ENCODE measurements around the gene DIP2A.
"Not testable (repeated sequence)": the region's sequence is repeated elsewhere in the genome, so short reads cannot be mapped to it uniquely, and the experiment has no call there.

Gene DIP2A

DNA sequence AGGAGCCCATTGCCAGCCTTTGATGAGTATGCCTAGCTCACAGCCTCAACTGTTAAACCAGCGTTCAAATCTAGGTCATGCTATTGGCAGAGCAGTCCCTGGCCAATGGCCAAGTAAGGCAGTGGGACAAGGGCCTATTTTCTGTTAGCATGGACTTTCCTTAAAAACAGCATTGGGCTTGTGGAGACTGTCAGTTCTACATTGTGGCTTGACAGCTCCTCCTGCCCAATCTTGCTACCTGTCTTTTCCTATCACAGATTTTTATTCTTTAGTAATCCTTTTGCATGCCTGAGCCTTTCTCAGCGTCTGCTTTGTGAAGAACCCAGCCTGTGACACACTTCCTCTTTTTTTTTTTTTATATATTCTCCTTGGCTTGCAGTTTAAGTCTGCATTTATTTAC is 56.4 kb downstream of the DIP2A start:
- no peaks in the 10 kb centered on the region for H3K27me3 ChIP-seq (ENCODE audit: control insufficient read depth in 5 of 5, insufficient read depth in 4 of 5, low read length in 5 of 5)
- H3K4me3 ChIP-seq (ENCODE audit: low read depth in 1 of 5, low read length in 5 of 5) = no peak overlapping the region
- peaks cover 4 to 31% (median 22%) of the 10 kb centered on the region in 5 donors for H3K4me1 ChIP-seq (ENCODE audit: control insufficient read depth in 5 of 5, insufficient read depth in 5 of 5, low read length in 5 of 5)
- H3K9me3 ChIP-seq (ENCODE audit: control insufficient read depth in 5 of 5, low read length in 5 of 5) = no peaks in the 10 kb centered on the region
- peak overlapping the region in 2 of 5 donors; percentile 2 to 49 for H3K9ac ChIP-seq (ENCODE audit: low read length in 5 of 5)
- peak overlapping the region; percentile 32 for H3K27ac ChIP-seq (ENCODE audit: low read depth, low read length)
- H3K36me3 ChIP-seq (ENCODE audit: control insufficient read depth in 5 of 5, insufficient read depth in 5 of 5, low read length in 5 of 5) = peaks cover 8 to 31% (median 23%) of the 10 kb centered on the region in 5 donors

DNA sequence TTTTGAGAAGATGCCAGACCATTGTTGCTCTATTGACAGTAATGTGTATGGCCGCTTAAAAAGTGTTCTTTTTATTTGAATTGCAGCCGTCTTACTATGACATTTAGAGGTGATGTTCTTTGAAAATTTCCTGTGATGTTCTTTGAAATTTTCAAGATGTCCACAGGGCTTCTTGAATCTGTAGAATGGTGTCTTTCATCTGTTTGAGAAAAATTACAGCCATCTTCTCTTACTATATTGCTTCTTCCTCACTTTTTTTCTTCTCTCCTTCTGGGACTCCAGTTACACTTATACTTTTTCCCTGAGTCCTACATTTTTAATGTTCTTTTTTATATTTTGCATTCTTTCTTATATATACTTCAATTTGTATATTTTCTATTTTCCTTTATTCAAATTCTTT is 57.4 kb downstream of the DIP2A start:
- Histone ChIP-seq H3K9ac (ENCODE audit: low read length in 5 of 5) (no peak overlapping the region), H3K9me3 (ENCODE audit: control insufficient read depth in 5 of 5, low read length in 5 of 5) (no peaks in the 10 kb centered on the region), H3K36me3 (ENCODE audit: control insufficient read depth in 5 of 5, insufficient read depth in 5 of 5, low read length in 5 of 5) (peaks cover 8 to 24% (median 17%) of the 10 kb centered on the region in 5 donors), H3K27ac (ENCODE audit: low read depth, low read length) (no peak overlapping the region), H3K27me3 (ENCODE audit: control insufficient read depth in 5 of 5, insufficient read depth in 4 of 5, low read length in 5 of 5) (no peaks in the 10 kb centered on the region), H3K4me1 (ENCODE audit: control insufficient read depth in 5 of 5, insufficient read depth in 5 of 5, low read length in 5 of 5) (peaks cover 4 to 31% (median 22%) of the 10 kb centered on the region in 5 donors), H3K4me3 (ENCODE audit: low read depth in 1 of 5, low read length in 5 of 5) (no peak overlapping the region)

DNA sequence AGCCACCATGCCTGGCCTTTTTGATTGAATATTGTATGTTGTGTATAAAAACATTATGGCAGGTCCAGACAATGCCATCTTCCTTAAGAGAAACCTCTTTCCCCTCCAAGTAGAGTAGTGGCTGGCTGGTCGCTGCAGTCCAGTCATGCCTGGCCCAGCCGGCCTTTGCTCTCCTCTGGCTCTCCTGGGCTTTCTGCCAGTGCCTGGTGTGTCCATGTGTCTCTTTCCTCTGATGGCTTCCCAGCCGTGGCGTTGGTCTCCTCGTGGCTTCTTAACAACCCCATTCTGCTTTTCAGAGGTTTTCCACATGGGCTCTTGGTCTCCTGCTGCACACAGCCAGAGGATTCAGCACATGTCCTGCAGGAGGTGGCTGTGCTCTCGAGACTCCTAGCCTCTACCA is 58.7 kb downstream of the DIP2A start:
- H3K27me3 ChIP-seq (ENCODE audit: control insufficient read depth in 5 of 5, insufficient read depth in 4 of 5, low read length in 5 of 5) = no peaks in the 10 kb centered on the region
- H3K36me3 ChIP-seq (ENCODE audit: control insufficient read depth in 5 of 5, insufficient read depth in 5 of 5, low read length in 5 of 5) = peaks cover under 1 to 15% (median 5%) of the 10 kb centered on the region in 5 donors
- no peak overlapping the region for H3K9ac ChIP-seq (ENCODE audit: low read length in 5 of 5)
- no peak overlapping the region for H3K4me3 ChIP-seq (ENCODE audit: low read depth in 1 of 5, low read length in 5 of 5)
- H3K27ac ChIP-seq (ENCODE audit: low read depth, low read length) = no peak overlapping the region
- peaks cover 4 to 31% (median 22%) of the 10 kb centered on the region in 5 donors for H3K4me1 ChIP-seq (ENCODE audit: control insufficient read depth in 5 of 5, insufficient read depth in 5 of 5, low read length in 5 of 5)
- H3K9me3 ChIP-seq (ENCODE audit: control insufficient read depth in 5 of 5, low read length in 5 of 5) = no peaks in the 10 kb centered on the region

DNA sequence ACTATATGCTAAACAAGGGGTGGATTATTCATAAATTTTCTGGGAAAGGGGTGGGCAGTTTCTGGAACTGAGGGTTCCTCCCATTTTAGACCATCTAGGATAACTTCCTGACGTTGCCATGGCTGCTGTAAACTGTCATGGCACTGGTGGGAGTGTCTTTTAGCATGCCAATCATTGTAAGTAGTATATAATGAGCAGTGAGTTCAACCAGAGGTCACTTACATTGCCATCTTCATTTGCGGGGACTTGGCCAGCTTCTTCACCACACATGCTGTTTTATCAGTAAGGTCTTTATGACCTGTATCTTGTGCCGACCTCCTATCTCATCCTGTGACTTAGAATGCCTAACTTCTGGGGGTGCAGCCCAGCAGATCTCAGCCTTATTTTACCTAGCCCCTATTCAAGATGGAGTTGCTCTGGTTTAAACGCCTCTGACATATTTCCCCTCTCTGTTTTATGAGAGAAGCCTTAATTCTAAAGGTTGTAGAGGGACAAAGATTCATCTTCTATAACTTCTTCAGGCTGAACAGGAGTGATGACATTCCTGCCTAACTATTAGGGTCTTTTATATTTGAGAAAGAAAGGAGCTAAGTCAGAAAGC is 60.4 kb downstream of the DIP2A start:
- Histone ChIP-seq H3K27me3 (ENCODE audit: control insufficient read depth in 5 of 5, insufficient read depth in 4 of 5, low read length in 5 of 5) (no peaks in the 10 kb centered on the region), H3K9ac (ENCODE audit: low read length in 5 of 5) (no peak overlapping the region), H3K36me3 (ENCODE audit: control insufficient read depth in 5 of 5, insufficient read depth in 5 of 5, low read length in 5 of 5) (peaks cover 0 to 16% (median 5%) of the 10 kb centered on the region in 5 donors), H3K4me3 (ENCODE audit: low read depth in 1 of 5, low read length in 5 of 5) (no peak overlapping the region), H3K4me1 (ENCODE audit: control insufficient read depth in 5 of 5, insufficient read depth in 5 of 5, low read length in 5 of 5) (peaks cover 4 to 31% (median 22%) of the 10 kb centered on the region in 5 donors), H3K27ac (ENCODE audit: low read depth, low read length) (no peak overlapping the region), H3K9me3 (ENCODE audit: control insufficient read depth in 5 of 5, low read length in 5 of 5) (no peaks in the 10 kb centered on the region)

DNA sequence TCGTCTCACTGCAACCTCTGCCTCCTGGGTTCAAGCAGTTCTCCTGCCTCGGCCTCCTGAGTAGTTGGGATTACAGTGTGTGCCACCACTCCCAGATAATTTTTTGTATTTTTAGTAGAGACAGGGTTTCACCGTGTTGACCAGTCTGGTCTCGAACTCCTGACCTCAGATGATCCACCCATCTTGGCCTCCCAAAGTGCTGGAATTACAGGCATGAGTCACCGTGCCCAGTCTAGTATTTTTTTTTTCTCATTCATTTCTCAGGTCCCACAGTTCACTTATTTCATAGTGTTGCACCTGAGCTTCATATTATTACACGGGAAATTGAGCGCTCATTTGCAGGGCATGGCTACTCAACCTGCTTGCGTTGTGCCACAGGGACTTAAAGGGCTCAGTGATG is 68.7 kb downstream of the DIP2A start:
- peaks cover 0 to 36% (median 20%) of the 10 kb centered on the region in 5 donors for H3K36me3 ChIP-seq (ENCODE audit: control insufficient read depth in 5 of 5, insufficient read depth in 5 of 5, low read length in 5 of 5)
- H3K27me3 ChIP-seq (ENCODE audit: control insufficient read depth in 5 of 5, insufficient read depth in 4 of 5, low read length in 5 of 5); H3K9me3 ChIP-seq (ENCODE audit: control insufficient read depth in 5 of 5, low read length in 5 of 5); H3K27ac ChIP-seq (ENCODE audit: low read depth, low read length); H3K4me1 ChIP-seq (ENCODE audit: control insufficient read depth in 5 of 5, insufficient read depth in 5 of 5, low read length in 5 of 5); H3K4me3 ChIP-seq (ENCODE audit: low read depth in 1 of 5, low read length in 5 of 5); H3K9ac ChIP-seq (ENCODE audit: low read length in 5 of 5): not testable (repeated sequence)

DNA sequence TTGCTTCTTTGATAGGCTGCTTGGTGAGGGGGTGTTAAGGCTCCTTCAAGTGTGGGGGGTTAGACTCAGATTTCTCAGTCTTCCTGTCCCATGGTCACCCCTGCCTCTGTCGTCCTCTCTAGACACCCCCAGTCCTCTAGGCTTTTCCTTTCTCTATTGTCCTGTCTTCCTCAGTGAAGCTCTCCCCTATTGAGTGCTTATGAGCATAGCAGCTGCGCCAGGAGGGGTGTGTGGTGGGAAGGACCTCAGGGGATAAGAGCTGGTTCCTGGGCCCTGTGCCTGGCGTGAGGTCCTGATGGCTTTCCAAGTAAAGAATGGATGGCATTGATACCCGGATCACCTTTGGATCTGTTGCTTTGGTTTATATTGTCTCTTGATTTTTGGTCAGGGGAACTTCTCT is 69.1 kb downstream of the DIP2A start:
- Histone ChIP-seq H3K27me3 (ENCODE audit: control insufficient read depth in 5 of 5, insufficient read depth in 4 of 5, low read length in 5 of 5) (no peaks in the 10 kb centered on the region), H3K9me3 (ENCODE audit: control insufficient read depth in 5 of 5, low read length in 5 of 5) (no peaks in the 10 kb centered on the region), H3K9ac (ENCODE audit: low read length in 5 of 5) (no peak overlapping the region), H3K27ac (ENCODE audit: low read depth, low read length) (no peak overlapping the region), H3K36me3 (ENCODE audit: control insufficient read depth in 5 of 5, insufficient read depth in 5 of 5, low read length in 5 of 5) (peaks cover 2 to 38% (median 20%) of the 10 kb centered on the region in 5 donors), H3K4me3 (ENCODE audit: low read depth in 1 of 5, low read length in 5 of 5) (no peak overlapping the region), H3K4me1 (ENCODE audit: control insufficient read depth in 5 of 5, insufficient read depth in 5 of 5, low read length in 5 of 5) (peaks cover 0 to 4% (median 0%) of the 10 kb centered on the region in 5 donors)

DNA sequence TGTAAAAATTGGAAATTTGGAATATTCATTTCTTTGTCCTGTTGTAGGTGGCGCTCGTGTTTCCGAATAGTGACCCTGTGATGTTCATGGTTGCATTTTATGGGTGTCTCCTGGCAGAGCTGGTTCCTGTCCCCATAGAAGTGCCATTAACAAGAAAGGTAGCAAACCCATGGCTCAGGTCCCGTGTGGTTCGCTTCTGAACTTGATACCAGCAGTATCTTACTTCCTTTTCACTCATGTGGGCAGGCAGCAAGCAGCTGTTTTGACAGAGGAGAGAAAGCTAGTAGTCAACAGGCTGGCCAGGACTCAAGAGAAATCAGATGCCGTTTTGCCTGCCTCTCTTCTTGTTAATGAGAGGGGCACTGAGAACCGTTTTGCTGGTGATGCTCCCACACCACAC is 73.4 kb downstream of the DIP2A start:
- H3K9ac ChIP-seq (ENCODE audit: low read length in 5 of 5) = no peak overlapping the region
- H3K4me3 ChIP-seq (ENCODE audit: low read depth in 1 of 5, low read length in 5 of 5) = no peak overlapping the region
- H3K9me3 ChIP-seq (ENCODE audit: control insufficient read depth in 5 of 5, low read length in 5 of 5) = no peaks in the 10 kb centered on the region
- H3K27me3 ChIP-seq (ENCODE audit: control insufficient read depth in 5 of 5, insufficient read depth in 4 of 5, low read length in 5 of 5) = no peaks in the 10 kb centered on the region
- H3K27ac ChIP-seq (ENCODE audit: low read depth, low read length) = no peak overlapping the region
- H3K4me1 ChIP-seq (ENCODE audit: control insufficient read depth in 5 of 5, insufficient read depth in 5 of 5, low read length in 5 of 5) = no peaks in the 10 kb centered on the region
- peaks cover 2 to 63% (median 45%) of the 10 kb centered on the region in 5 donors for H3K36me3 ChIP-seq (ENCODE audit: control insufficient read depth in 5 of 5, insufficient read depth in 5 of 5, low read length in 5 of 5)

DNA sequence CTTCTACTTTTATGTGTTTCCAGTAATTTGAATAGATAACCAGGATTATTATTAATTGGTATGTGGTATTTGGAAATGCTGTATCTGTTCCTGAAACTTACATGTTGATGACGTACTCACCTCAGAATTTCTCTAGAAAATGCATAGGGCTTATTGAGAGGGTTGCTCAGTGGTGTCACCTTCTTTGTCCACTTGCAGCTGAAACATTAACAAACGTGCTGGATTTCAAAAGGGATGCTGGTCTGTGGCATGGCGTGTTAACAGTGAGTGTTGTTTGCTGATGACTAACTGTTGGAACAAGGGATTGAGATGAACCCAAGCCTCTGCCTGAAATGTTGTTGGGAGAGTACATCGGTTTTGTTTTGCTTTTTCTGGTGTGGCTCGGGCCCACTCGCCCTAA is 78.3 kb downstream of the DIP2A start:
- peaks cover 2 to 87% (median 77%) of the 10 kb centered on the region in 5 donors for H3K36me3 ChIP-seq (ENCODE audit: control insufficient read depth in 5 of 5, insufficient read depth in 5 of 5, low read length in 5 of 5)
- H3K27ac ChIP-seq (ENCODE audit: low read depth, low read length) = no peak overlapping the region
- H3K9me3 ChIP-seq (ENCODE audit: control insufficient read depth in 5 of 5, low read length in 5 of 5) = no peaks in the 10 kb centered on the region
- no peak overlapping the region for H3K9ac ChIP-seq (ENCODE audit: low read length in 5 of 5)
- no peaks in the 10 kb centered on the region for H3K4me1 ChIP-seq (ENCODE audit: control insufficient read depth in 5 of 5, insufficient read depth in 5 of 5, low read length in 5 of 5)
- H3K27me3 ChIP-seq (ENCODE audit: control insufficient read depth in 5 of 5, insufficient read depth in 4 of 5, low read length in 5 of 5) = no peaks in the 10 kb centered on the region
- no peak overlapping the region for H3K4me3 ChIP-seq (ENCODE audit: low read depth in 1 of 5, low read length in 5 of 5)

DNA sequence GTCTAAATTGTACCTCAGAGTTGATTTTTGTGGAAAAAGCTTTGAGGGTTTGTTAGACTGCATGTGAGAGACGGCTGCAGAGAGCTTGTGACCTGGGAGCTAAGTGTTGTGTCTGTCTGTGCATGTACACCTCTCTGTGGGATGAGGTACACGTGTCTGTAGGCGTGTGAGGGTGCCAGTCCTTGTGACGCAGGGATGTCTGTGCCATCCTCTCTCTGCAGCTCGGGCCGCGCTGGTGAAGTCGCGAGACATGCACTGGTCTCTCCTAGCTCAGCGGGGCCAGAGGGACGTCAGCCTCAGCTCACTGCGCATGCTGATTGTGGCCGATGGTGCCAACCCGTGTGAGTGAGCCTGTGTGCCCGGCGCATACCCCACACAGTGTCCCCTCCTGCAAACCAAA is 79.6 kb downstream of the DIP2A start:
- Histone ChIP-seq H3K4me3 (ENCODE audit: low read depth in 1 of 5, low read length in 5 of 5) (no peak overlapping the region), H3K27ac (ENCODE audit: low read depth, low read length) (no peak overlapping the region), H3K4me1 (ENCODE audit: control insufficient read depth in 5 of 5, insufficient read depth in 5 of 5, low read length in 5 of 5) (no peaks in the 10 kb centered on the region), H3K36me3 (ENCODE audit: control insufficient read depth in 5 of 5, insufficient read depth in 5 of 5, low read length in 5 of 5) (peaks cover 0 to 93% (median 84%) of the 10 kb centered on the region in 5 donors), H3K9me3 (ENCODE audit: control insufficient read depth in 5 of 5, low read length in 5 of 5) (no peaks in the 10 kb centered on the region), H3K27me3 (ENCODE audit: control insufficient read depth in 5 of 5, insufficient read depth in 4 of 5, low read length in 5 of 5) (no peaks in the 10 kb centered on the region), H3K9ac (ENCODE audit: low read length in 5 of 5) (no peak overlapping the region)

DNA sequence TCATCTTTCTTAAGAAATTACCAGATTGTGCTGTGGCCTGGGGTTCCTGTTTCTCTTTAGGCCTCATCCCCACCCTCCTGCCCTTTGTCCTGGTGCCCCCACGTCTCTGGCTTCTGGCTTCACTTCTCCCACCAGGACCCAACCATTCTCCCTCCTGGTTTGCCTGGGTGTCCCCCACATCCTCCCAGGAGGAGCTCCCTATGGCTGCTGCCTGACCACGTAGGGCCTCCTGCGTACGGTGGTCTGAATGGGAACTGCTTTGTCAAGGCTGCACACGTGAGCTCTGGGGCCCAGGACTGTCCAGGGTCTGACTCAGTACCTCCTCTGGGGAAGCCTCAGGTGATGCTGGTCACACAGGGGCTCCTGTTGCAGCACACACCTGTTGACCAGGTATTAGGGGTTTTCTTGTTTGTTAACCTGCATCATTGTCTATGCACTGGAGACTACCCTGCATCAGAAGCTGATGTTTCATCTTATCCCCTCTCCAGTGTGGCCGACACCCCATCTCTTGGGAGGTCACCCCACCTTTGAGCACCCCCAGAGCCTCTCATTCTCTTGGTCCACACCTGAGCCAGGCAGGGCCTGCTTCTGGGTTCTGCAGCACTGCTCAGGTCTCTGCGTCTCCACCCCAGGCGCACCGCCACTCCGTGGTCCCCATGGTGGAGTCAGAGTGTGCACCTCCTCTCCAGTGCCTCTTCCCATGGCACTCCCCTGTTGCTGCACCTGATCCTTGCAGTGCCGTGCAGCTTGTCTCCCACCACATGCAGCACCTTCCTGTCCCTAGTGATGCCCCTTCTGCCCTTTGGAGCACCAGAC is 80.4 kb downstream of the DIP2A start:
- Histone ChIP-seq H3K4me3 (ENCODE audit: low read depth in 1 of 5, low read length in 5 of 5) (no peak overlapping the region), H3K36me3 (ENCODE audit: control insufficient read depth in 5 of 5, insufficient read depth in 5 of 5, low read length in 5 of 5) (peaks cover 0 to 93% (median 84%) of the 10 kb centered on the region in 5 donors), H3K27ac (ENCODE audit: low read depth, low read length) (no peak overlapping the region), H3K9ac (ENCODE audit: low read length in 5 of 5) (no peak overlapping the region), H3K4me1 (ENCODE audit: control insufficient read depth in 5 of 5, insufficient read depth in 5 of 5, low read length in 5 of 5) (no peaks in the 10 kb centered on the region), H3K27me3 (ENCODE audit: control insufficient read depth in 5 of 5, insufficient read depth in 4 of 5, low read length in 5 of 5) (no peaks in the 10 kb centered on the region), H3K9me3 (ENCODE audit: control insufficient read depth in 5 of 5, low read length in 5 of 5) (no peaks in the 10 kb centered on the region)

Measured in subcutaneous abdominal adipose tissue (tissue), 5 donors.